Measurements from ENCODE around the gene EMB. TPM values are rescaled to one million over a fixed set of nuclear protein-coding genes. Genes with fewer than 3 reads are reported as not detected.
"Not testable (repeated sequence)": the region's sequence is repeated elsewhere in the genome, so short reads cannot be mapped to it uniquely, and the experiment has no call there.

The EMB gene, protein sequence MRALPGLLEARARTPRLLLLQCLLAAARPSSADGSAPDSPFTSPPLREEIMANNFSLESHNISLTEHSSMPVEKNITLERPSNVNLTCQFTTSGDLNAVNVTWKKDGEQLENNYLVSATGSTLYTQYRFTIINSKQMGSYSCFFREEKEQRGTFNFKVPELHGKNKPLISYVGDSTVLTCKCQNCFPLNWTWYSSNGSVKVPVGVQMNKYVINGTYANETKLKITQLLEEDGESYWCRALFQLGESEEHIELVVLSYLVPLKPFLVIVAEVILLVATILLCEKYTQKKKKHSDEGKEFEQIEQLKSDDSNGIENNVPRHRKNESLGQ
- 0.17 TPM for polyA plus RNA-seq (2012; ENCODE audit: insufficient read depth, insufficient read length, low read depth)

GRCh38 chr5:50440651-50441492, at the start of gene EMB:
TSS of gene EMB (minus strand) at chr5:50441288. CDS start at chr5:50441151, 137 bp downstream.
- Histone ChIP-seq H3K9me3 (no peaks in the 10 kb centered on the region), H3K27me3 (no peaks in the 10 kb centered on the region), H3K36me3 (no peaks in the 10 kb centered on the region), H3K4me1 (no peaks in the 10 kb centered on the region), H3K4me3 (ENCODE audit: low read depth, low read length) (no peak within 1 kb of the TSS)
- no peak for TF ChIP-seq CTCF (IDR thresholded peaks at IDR 0.05; ENCODE audit: low read depth, low read length)
- peak; percentile 8 for DNase-seq

GRCh38 chr5:50489491-50489890, 48.4 kb upstream of the EMB start:
- H3K4me3 ChIP-seq (ENCODE audit: low read depth, low read length); DNase-seq: not testable (repeated sequence)

GRCh38 chr5:50478790-50479189, 37.7 kb upstream of the EMB start:
- not testable (repeated sequence) for H3K36me3 ChIP-seq; H3K9me3 ChIP-seq; H3K4me1 ChIP-seq; H3K4me3 ChIP-seq (ENCODE audit: low read depth, low read length); DNase-seq; H3K27me3 ChIP-seq

More at GRCh38 chr5:50489491-50489890, 48.4 kb upstream of the EMB start:
- not testable (repeated sequence) for H3K36me3 ChIP-seq, H3K4me1 ChIP-seq, H3K27me3 ChIP-seq, H3K9me3 ChIP-seq

DNA sequence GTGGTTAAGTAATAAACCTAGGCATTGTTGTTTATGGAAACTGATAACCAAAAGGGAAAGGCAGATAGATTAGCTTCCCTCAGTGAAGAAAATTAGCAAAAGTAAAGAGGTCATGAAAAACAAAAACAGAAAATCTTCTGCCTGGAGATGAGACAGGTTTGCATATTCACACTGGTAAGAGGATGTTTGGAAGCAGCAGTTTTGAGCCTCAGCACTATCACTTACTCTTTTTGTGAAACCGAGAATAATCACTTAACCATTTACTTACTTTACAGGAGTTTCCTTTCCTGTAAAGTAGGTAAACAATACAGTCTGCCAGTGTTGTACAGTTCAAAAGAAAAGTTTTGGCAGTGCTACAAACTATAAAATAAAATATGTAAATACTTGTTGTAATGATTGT, 35.5 kb upstream of the EMB start:
- H3K27me3 ChIP-seq: no peaks in the 10 kb centered on the region
- no peaks in the 10 kb centered on the region for H3K9me3 ChIP-seq
- no peaks in the 10 kb centered on the region for H3K4me1 ChIP-seq
- no peak for DNase-seq
- no peaks in the 10 kb centered on the region for H3K36me3 ChIP-seq
- H3K4me3 ChIP-seq (ENCODE audit: low read depth, low read length): no peak overlapping the region
- no peak for TF ChIP-seq CTCF (IDR thresholded peaks at IDR 0.05; ENCODE audit: low read depth, low read length)

DNA sequence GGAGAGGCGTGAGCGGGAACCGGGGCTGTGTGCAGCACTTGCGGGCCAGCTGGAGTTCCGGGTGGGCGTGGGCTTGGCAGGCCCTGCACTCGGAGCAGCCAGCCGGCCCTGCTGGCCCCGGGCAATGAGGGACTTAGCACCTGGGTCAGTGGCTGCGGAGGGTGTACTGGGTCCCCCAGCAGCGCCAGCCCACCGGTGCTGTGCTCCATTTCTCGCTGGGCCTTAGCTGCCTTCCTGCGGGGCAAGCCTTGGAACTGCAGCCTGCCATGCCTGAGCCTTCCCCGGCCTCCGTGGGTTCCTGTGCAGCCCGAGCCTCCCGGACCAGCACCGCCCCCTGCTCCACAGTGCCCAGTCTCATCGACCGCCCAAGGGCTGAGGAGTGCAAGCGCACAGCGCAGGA, 23.9 kb upstream of the EMB start:
- H3K36me3 ChIP-seq; H3K27me3 ChIP-seq; DNase-seq; H3K9me3 ChIP-seq; H3K4me1 ChIP-seq; H3K4me3 ChIP-seq (ENCODE audit: low read depth, low read length): not testable (repeated sequence)

- Histone ChIP-seq H3K9me3 (no peaks in the 10 kb centered on the region), H3K4me1 (no peaks in the 10 kb centered on the region), H3K36me3 (no peaks in the 10 kb centered on the region), H3K4me3 (ENCODE audit: low read depth, low read length) (no peak overlapping the region), H3K27me3 (no peaks in the 10 kb centered on the region)
- no peak for TF ChIP-seq CTCF (IDR thresholded peaks at IDR 0.05; ENCODE audit: low read depth, low read length)
- DNase-seq: no peak
Observed at GRCh38 chr5:50463726-50464125, 22.6 kb upstream of the EMB start.

- no peak for DNase-seq
- Histone ChIP-seq H3K9me3 (no peaks in the 10 kb centered on the region), H3K27me3 (no peaks in the 10 kb centered on the region), H3K4me1 (no peaks in the 10 kb centered on the region), H3K36me3 (no peaks in the 10 kb centered on the region), H3K4me3 (ENCODE audit: low read depth, low read length) (no peak overlapping the region)
- no peak for TF ChIP-seq CTCF (IDR thresholded peaks at IDR 0.05; ENCODE audit: low read depth, low read length)
Observed at GRCh38 chr5:50463047-50463446, 22.0 kb upstream of the EMB start.

DNA sequence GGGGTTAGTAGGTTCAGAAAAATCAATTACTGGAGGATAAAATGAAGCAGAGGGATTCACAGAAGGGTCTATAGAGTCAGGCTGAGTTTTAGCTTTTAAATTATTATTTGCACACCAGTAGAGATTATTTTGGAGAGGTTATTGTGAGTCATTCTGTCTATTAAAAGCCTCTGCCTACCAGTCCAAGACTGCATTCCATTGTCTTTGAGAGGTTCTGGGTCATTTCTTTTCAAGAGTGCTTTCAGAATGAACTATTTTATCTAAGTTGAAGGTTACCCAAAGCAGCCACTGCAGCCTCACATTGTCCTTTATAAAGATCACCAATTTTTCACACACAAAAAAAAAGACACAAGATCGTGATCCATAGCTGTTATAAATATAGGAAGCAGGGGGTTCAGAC, 21.5 kb upstream of the EMB start:
- not testable (repeated sequence) for H3K4me3 ChIP-seq (ENCODE audit: low read depth, low read length); H3K36me3 ChIP-seq; H3K9me3 ChIP-seq; DNase-seq; H3K4me1 ChIP-seq; H3K27me3 ChIP-seq

DNA sequence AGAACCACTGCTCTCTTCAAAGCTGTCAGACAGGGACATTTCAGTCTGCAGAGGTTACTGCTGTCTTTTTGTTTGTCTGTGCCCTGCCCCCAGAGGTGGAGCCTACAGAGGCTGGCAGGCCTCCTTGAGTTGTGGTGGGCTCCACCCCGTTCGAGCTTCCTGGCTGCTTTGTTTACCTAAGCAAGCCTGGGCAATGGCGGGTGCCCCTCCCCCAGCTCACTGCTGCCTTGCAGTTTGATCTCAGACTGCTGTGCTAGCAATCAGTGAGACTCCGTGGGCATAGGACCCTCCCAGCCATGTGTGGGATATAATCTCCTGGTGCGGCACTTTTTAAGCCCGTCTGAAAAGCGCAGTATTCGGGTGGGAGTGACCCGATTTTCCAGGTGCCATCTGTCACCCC, 17.3 kb upstream of the EMB start:
- H3K27me3 ChIP-seq; H3K9me3 ChIP-seq; DNase-seq; H3K4me1 ChIP-seq; H3K4me3 ChIP-seq (ENCODE audit: low read depth, low read length); H3K36me3 ChIP-seq: not testable (repeated sequence)

DNA sequence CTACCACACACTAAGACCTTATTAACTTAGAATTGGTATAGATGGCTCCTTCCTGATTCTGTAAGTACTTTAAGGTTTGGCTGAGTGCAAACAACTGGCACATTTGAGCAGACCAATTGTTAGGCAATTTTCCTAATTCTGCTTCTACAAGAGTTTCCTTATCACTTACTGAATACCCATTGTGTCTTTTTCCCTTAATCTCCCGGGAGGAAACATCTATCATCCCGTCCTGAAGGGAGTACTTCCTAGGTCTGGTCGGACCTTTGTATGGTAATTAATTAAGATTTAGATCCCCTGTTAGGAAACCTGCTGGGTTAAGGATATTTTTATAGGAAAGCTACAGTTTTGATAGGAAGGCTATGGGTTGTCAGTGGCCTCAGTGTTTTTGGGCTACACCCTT, 8.2 kb upstream of the EMB start:
- not testable (repeated sequence) for H3K4me1 ChIP-seq; H3K27me3 ChIP-seq; H3K36me3 ChIP-seq; DNase-seq; H3K4me3 ChIP-seq (ENCODE audit: low read depth, low read length); H3K9me3 ChIP-seq

Data from BE2C (cell line).